NT2/D1 (cell line): ENCODE results near the gene PLA2G4A.

Experiments
- SUZ12 ChIP-seq: IDR thresholded peaks from 2 replicates; pipeline ENCODE4 v1.6.1; 2011; ENCODE audit not compliant: insufficient read length, insufficient read depth; ENCODE audit errors: extremely low read depth
- YY1 ChIP-seq: IDR thresholded peaks from 2 replicates; pipeline ENCODE4 v1.6.1; 2011; ENCODE audit not compliant: insufficient read length, insufficient read depth
- ZNF274 ChIP-seq: IDR thresholded peaks from 2 replicates; pipeline ENCODE4 v1.6.1; 2011; ENCODE audit warnings: mild to moderate bottlenecking, low read depth, low read length

DNA sequence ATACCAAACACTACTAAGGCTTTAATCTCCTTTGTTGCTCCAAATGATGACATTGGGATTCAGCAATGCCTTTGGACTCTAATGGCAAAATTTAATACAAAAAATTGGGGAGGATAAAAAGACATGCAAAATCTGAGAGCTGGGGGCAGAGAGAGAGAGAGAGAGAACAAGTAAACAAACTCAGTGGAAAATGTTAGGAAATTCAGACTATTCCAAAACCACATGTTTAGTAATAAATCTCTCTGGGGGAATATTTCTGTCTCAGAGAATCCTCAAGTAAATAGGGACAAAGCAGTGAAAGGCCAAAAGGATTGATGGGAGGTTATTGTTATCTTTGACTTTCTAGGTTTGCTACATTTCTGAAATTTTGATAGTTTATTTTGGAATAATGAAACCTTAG, 65.7 kb downstream of the PLA2G4A start:
- TF ChIP-seq SUZ12 (no peak), ZNF274 (no peak), YY1 (no peak)
